ENCODE measurements around the gene NAMPT.

The NAMPT gene

GRCh38 chr7:106270122-106270977 is 14.4 kb downstream of the NAMPT start:
- H3K4me3 ChIP-seq (ENCODE audit: low read depth, low read length): no peak overlapping the region
- TF ChIP-seq, protein P1, sequence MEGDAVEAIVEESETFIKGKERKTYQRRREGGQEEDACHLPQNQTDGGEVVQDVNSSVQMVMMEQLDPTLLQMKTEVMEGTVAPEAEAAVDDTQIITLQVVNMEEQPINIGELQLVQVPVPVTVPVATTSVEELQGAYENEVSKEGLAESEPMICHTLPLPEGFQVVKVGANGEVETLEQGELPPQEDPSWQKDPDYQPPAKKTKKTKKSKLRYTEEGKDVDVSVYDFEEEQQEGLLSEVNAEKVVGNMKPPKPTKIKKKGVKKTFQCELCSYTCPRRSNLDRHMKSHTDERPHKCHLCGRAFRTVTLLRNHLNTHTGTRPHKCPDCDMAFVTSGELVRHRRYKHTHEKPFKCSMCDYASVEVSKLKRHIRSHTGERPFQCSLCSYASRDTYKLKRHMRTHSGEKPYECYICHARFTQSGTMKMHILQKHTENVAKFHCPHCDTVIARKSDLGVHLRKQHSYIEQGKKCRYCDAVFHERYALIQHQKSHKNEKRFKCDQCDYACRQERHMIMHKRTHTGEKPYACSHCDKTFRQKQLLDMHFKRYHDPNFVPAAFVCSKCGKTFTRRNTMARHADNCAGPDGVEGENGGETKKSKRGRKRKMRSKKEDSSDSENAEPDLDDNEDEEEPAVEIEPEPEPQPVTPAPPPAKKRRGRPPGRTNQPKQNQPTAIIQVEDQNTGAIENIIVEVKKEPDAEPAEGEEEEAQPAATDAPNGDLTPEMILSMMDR (conservative IDR thresholded peaks at IDR 0.05; ENCODE audit: low read depth, low read length): no peak
- no peak for DNase-seq (ENCODE audit: low read depth)

- H3K4me3 ChIP-seq (ENCODE audit: low read depth, low read length): no peak overlapping the region
- DNase-seq (ENCODE audit: low read depth): peak; percentile 86
- TF ChIP-seq, protein P1 (conservative IDR thresholded peaks at IDR 0.05; ENCODE audit: low read depth, low read length): no peak
Measured at GRCh38 chr7:106269254-106269961, 15.4 kb downstream of the NAMPT start.

GRCh38 chr7:106265133-106265532 is 19.6 kb downstream of the NAMPT start:
- TF ChIP-seq, protein P1 (conservative IDR thresholded peaks at IDR 0.05; ENCODE audit: low read depth, low read length): no peak
- DNase-seq (ENCODE audit: low read depth): no peak
- H3K4me3 ChIP-seq (ENCODE audit: low read depth, low read length): no peak overlapping the region

DNA sequence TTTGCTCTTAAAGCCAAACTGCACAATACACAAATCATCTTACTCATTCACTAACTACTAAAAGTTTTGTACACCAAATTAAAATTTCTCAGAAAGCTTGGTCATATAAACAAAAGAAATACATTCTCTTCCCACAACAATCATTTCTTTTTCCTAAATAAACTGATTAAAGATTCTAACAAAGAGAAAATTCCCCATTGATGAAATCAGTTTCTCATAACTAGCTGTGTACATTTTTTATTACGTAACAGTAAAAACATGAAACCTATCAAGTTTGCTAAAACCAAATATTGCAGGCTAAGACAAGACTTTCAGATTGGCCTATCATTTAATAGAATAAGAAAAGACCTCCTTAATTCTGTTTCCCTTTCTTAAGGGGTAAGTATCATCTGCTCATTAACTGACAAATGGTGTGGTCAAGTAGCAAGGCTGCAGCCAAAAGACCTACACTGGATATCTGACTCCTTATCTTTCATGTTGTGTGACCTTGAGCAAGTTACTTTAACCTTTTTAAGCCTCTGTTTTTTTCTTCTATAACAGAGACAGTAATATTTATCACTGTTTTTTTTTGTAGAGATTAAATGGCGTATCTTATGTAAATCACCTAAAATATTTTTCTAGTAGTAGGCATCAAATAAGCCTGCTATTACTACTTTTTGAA is 22.4 kb downstream of the NAMPT start:
- no peak overlapping the region for H3K4me3 ChIP-seq (ENCODE audit: low read depth, low read length)
- no peak for DNase-seq (ENCODE audit: low read depth)
- TF ChIP-seq, protein P1 (conservative IDR thresholded peaks at IDR 0.05; ENCODE audit: low read depth, low read length): no peak

DNA sequence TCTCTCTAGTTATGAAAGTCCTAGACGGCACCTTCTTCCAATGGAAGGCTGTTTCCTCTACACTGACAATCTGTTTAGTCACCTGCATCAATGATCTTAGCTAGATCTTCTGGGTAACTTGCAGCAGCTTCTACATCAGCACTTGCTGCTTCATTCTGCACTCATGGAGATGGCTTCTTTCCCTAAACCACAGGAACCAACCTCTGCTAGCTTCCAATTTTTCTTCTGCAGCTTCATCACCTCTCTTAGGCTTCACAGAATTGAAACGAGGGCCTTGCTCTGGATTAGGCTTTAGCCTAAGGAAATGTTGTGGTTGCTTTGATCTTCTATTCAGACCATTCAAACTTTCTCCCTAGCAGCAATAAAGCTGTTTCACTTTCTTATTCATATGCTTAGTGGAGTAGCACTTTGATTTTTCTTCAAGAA is 24.6 kb downstream of the NAMPT start:
- TF ChIP-seq, protein P1 (conservative IDR thresholded peaks at IDR 0.05; ENCODE audit: low read depth, low read length): no peak
- no peak for DNase-seq (ENCODE audit: low read depth)
- H3K4me3 ChIP-seq (ENCODE audit: low read depth, low read length): no peak overlapping the region

DNA sequence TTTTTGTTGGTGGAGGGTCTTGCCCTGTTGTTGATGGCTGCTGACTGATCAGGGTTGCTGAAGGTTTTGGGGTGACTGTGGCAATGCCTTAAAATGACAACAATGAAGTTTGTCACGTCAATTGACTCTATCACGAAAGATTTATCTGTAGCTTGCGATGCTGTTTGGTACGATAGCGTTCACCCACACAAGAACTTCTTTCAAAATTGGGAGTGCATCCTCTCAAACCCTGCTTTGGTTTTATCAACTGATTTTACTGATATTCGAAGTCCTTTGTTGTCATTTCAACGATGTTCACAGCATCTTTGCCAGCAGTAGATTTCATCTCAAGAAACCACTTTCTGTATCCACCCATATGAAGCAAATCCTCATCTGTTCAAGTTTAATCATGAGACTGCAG is 26.0 kb downstream of the NAMPT start:
- DNase-seq (ENCODE audit: low read depth): no peak
- TF ChIP-seq, protein P1 (conservative IDR thresholded peaks at IDR 0.05; ENCODE audit: low read depth, low read length): no peak
- H3K4me3 ChIP-seq (ENCODE audit: low read depth, low read length): no peak overlapping the region
